Stomach (tissue), 9 donors: ENCODE measurements around the gene CLTB. TPM values are rescaled to one million over a fixed set of nuclear protein-coding genes. Genes with fewer than 3 reads are reported as not detected.
A peak's percentile ranks its signal among the peaks of the same experiment; 100 is the strongest.

Source experiments
- DNase-seq, 2 donors: peaks; one replicate each; pipeline versions ENCODE4 v3.0.0 to v3.0.0-alpha.2; 2013 to 2019
- H3K27ac ChIP-seq, 5 donors: fragments of 200-600 bp in 4 of 5; sonication (generic) in 4 of 5; one replicate each; pipeline ENCODE4 v1.5.1; 2013 to 2019; ENCODE audit warnings: mild to moderate bottlenecking in 1 of 5, moderate library complexity in 1 of 5
- H3K27me3 ChIP-seq, 3 donors: fragments of 200-600 bp; sonication (generic); one replicate each; pipeline ENCODE4 v1.5.1; 2017 to 2019; ENCODE audit warnings: mixed run types in 1 of 3
- H3K36me3 ChIP-seq, 4 donors: fragments of 200-600 bp; sonication (generic); 1 replicate in 3 of 4; 2 replicates in 1 of 4; pipeline ENCODE4 v1.5.1; 2016 to 2019
- H3K4me1 ChIP-seq, 4 donors: fragments of 200-600 bp; sonication (generic); one replicate each; pipeline ENCODE4 v1.5.1; 2016 to 2019
- H3K4me3 ChIP-seq, 4 donors: fragments of 200-600 bp; sonication (generic) in 3 of 4; one replicate each; pipeline ENCODE4 v1.5.1; 2016 to 2019; ENCODE audit warnings: mild to moderate bottlenecking in 1 of 4
- H3K9me3 ChIP-seq, 4 donors: fragments of 200-600 bp; sonication (generic); one replicate each; pipeline ENCODE4 v1.5.1; 2016 to 2019
- CTCF ChIP-seq, 7 experiments: fragments of 450-650 bp in 4 of 7; fragments of 200-600 bp in 3 of 7; sonication (generic) in 3 of 7; IDR thresholded peaks; one replicate each; pipeline ENCODE4 v1.5.1; 2016 to 2019; ENCODE audit warnings: antibody characterized with exemption in 7 of 7, control low read depth in 2 of 7, mild to moderate bottlenecking in 1 of 7
- EP300 ChIP-seq: sonication (generic); formaldehyde crosslinking; IDR thresholded peaks from one replicate; pipeline ENCODE4 v1.6.1; 2017; ENCODE audit warnings: antibody characterized with exemption
- POLR2A ChIP-seq, 4 donors: fragments of 450-650 bp; IDR thresholded peaks; one replicate each; pipeline ENCODE4 v1.6.1; 2016; ENCODE audit warnings: antibody characterized with exemption in 4 of 4, control low read depth in 2 of 4, mild to moderate bottlenecking in 1 of 4, moderate library complexity in 1 of 4
- POLR2AphosphoS5 ChIP-seq, 3 donors: sonication (generic); formaldehyde crosslinking; IDR thresholded peaks; one replicate each; pipeline ENCODE4 v1.6.1; 2016; ENCODE audit warnings: antibody characterized with exemption in 3 of 3
- WGBS, 5 donors: extraction: QIAGEN DNeasy Blood & Tissue Kit in 3 of 5; methylation state at CpG; one replicate each; pipeline versions ENCODE4 v1.1.5 to v1.1.7; 2013 to 2018; 5-methylcytosine and 5-hydroxymethylcytosine counted together
- intact Hi-C: fragments of 100-400 bp; cut with DNase I; formaldehyde crosslinking; loops from one replicate; pipeline ENCODE4 v1.15.1; 2023; ENCODE audit warnings: low total_unique reads
- polyA plus RNA-seq, 3 donors: library from polyadenylated mRNA; stranded (reverse); fragments of 200-250 nt; gene quantifications; one replicate each; pipeline ENCODE4 v1.2.3, GENCODE V29; 2013
- total RNA-seq, 5 donors: library from RNA; depleted of rRNA; stranded (reverse); fragments of >200 nt; gene quantifications; one replicate each; pipeline versions ENCODE4 v1.1.0 to v1.2.3, GENCODE V29; 2014 to 2016
- donor health status: healthy with polysubstance abuse.
- donor health status: Bipolar disorder and iron deficiency.
- donor health status: healthy.

CLTB gene
- total and polyA plus RNA-seq, 8 donors, result 81.9 to 427 (median 213) TPM

- H3K27ac ChIP-seq, result peak overlapping the region; percentile 72 to 89 (median 87)
- H3K4me1 ChIP-seq, result peaks cover 15 to 52% (median 41%) of the 10 kb centered on the region in 4 donors
- H3K36me3 ChIP-seq, result peaks cover 5 to 34% (median 33%) of the 10 kb centered on the region in 4 donors
- H3K27me3 ChIP-seq, result peaks cover 0 to 7% (median 2%) of the 10 kb centered on the region in 3 donors
- DNase-seq, result no peak
- intact Hi-C loops, result no loop called here
- TF ChIP-seq POLR2AphosphoS5 (IDR thresholded peaks at IDR 0.05) (no peak), CTCF (IDR thresholded peaks at IDR 0.05) (no peak), EP300 (no peak), POLR2A (IDR thresholded peaks at IDR 0.05) (no peak)
- peak overlapping the region; percentile 80 to 98 (median 84) for H3K4me3 ChIP-seq
- no peaks in the 10 kb centered on the region for H3K9me3 ChIP-seq
- 1 to 3% (median 1%) methylated on average over 27 of the region's 27 CpGs for WGBS, 5 donors
These were observed 55.4 kb downstream of the CLTB start for GRCh38 chr5:176360894-176361436.

GRCh38 chr5:176359658-176360057 is 56.7 kb downstream of the CLTB start:
- Histone ChIP-seq H3K27me3 (no peaks in the 10 kb centered on the region), H3K4me1 (peaks cover 14 to 55% (median 29%) of the 10 kb centered on the region in 4 donors), H3K9me3 (no peaks in the 10 kb centered on the region), H3K36me3 (peaks cover 5 to 47% (median 46%) of the 10 kb centered on the region in 4 donors), H3K4me3 (peak overlapping the region in 3 of 4 donors; percentile 1 to 83 (median 80)), H3K27ac (no peak overlapping the region)
- DNase-seq, result peak in 1 of 2 donors; percentile 8
- TF ChIP-seq EP300 (no peak), POLR2AphosphoS5 (IDR thresholded peaks at IDR 0.05) (no peak), POLR2A (IDR thresholded peaks at IDR 0.05) (no peak), CTCF (IDR thresholded peaks at IDR 0.05) (no peak)
- intact Hi-C loops, result no loop called here
- 48 to 58% (median 52%) methylated on average over 4 of the region's 4 CpGs for WGBS, 5 donors

- H3K27me3 ChIP-seq, result no peaks in the 10 kb centered on the region
- intact Hi-C loops, result no loop called here
- peaks cover 13 to 47% (median 22%) of the 10 kb centered on the region in 4 donors for H3K4me1 ChIP-seq
- DNase-seq, result no peak
- no peak overlapping the region for H3K4me3 ChIP-seq
- no peak overlapping the region for H3K27ac ChIP-seq
- H3K9me3 ChIP-seq, result no peaks in the 10 kb centered on the region
- no peak for TF ChIP-seq POLR2A (IDR thresholded peaks at IDR 0.05)
- no peak for TF ChIP-seq CTCF (IDR thresholded peaks at IDR 0.05)
- no peak for TF ChIP-seq POLR2AphosphoS5 (IDR thresholded peaks at IDR 0.05)
- TF ChIP-seq EP300, result no peak
- H3K36me3 ChIP-seq, result peaks cover 32 to 82% (median 81%) of the 10 kb centered on the region in 4 donors
- WGBS, 5 donors, result 90 to 98% (median 96%) methylated on average over 3 of the region's 3 CpGs
These were observed 60.2 kb downstream of the CLTB start for GRCh38 chr5:176356179-176356566.

GRCh38 chr5:176355400-176356178 is 60.8 kb downstream of the CLTB start:
- DNase-seq, result no peak
- Histone ChIP-seq H3K4me1 (peaks cover 11 to 41% (median 19%) of the 10 kb centered on the region in 4 donors), H3K36me3 (peaks cover 36 to 87% (median 86%) of the 10 kb centered on the region in 4 donors), H3K9me3 (no peaks in the 10 kb centered on the region), H3K4me3 (no peak overlapping the region), H3K27ac (no peak overlapping the region), H3K27me3 (no peaks in the 10 kb centered on the region)
- TF ChIP-seq POLR2A (IDR thresholded peaks at IDR 0.05) (no peak), EP300 (no peak), POLR2AphosphoS5 (IDR thresholded peaks at IDR 0.05) (no peak), CTCF (IDR thresholded peaks at IDR 0.05) (no peak)
- intact Hi-C loops, result no loop called here
- 86 to 90% (median 90%) methylated on average over 13 to 16 of the region's 16 CpGs for WGBS, 5 donors
